HUDEP-2 (cell line): ENCODE data around the gene ZNF93.
"Not testable (repeated sequence)": the region's sequence is repeated elsewhere in the genome, so short reads cannot be mapped to it uniquely, and the experiment has no call there.

Experiments used
- DNase-seq, 76 experiments: peaks; one replicate each; lab custom pipeline; 2025; ENCODE audit not compliant: unreplicated experiment in 76 of 76; lab: John Stamatoyannopoulos, UW

ZNF93 gene

DNA sequence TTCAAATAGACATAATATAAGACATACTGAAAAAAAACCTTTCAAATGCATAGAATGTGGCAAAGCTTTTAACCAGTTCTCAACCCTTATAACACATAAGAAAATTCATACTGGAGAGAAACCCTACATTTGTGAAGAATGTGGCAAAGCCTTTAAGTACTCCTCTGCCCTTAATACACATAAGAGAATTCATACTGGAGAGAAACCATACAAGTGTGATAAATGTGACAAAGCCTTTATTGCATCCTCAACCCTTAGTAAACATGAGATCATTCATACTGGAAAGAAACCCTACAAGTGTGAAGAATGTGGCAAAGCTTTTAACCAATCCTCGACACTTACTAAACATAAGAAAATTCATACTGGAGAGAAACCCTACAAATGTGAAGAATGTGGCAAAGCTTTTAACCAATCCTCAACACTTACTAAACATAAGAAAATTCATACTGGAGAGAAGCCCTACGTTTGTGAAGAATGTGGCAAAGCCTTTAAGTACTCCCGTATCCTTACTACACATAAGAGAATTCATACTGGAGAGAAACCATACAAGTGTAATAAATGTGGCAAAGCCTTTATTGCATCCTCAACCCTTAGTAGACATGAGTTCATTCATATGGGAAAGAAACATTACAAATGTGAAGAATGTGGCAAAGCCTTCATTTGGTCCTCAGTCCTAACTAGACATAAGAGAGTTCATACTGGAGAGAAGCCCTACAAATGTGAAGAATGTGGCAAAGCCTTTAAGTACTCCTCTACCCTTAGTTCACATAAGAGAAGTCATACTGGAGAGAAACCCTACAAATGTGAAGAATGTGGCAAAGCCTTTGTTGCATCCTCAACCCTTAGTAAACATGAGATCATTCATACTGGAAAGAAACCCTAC, 32.9 kb downstream of the ZNF93 start:
- not testable (repeated sequence) for DNase-seq

DNA sequence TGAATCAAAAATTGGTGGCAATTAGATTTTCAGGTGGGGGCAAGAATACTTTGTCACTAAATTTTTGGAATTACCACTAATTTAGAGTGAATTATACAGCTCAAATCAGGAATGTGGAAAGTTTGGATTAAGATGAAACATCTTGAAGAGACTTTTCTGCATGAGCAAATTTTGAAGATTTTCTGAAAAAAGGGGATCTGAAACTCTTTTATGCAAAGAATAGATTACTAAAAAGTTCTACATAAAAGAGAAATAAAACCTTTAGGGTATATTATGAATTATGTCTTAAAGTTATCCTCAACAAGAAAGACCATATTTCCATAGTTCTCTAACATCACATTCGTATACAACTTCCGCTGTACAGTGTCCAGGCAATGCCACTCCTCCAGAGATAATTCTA, 36.7 kb downstream of the ZNF93 start:
- DNase-seq = no peak

DNA sequence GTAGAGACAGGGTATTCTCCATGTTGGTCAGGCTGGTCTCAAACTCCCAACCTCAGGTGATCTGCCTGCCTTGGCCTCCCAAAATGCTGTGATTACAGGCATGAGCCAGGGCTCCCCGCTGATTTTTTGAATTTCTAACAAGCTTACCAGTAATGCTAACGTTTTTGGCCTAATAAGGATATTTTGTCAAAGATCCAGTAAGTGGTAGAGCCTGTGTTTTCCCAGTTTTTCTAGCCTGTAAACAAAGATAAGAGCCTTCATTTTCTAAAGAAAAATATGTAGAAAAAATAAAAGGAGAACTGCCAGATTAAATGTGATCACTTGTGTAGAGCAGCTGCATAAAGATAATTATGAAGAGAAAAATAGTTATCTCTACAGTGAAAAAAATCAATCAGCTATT, 37.7 kb downstream of the ZNF93 start:
- no peak for DNase-seq

DNA sequence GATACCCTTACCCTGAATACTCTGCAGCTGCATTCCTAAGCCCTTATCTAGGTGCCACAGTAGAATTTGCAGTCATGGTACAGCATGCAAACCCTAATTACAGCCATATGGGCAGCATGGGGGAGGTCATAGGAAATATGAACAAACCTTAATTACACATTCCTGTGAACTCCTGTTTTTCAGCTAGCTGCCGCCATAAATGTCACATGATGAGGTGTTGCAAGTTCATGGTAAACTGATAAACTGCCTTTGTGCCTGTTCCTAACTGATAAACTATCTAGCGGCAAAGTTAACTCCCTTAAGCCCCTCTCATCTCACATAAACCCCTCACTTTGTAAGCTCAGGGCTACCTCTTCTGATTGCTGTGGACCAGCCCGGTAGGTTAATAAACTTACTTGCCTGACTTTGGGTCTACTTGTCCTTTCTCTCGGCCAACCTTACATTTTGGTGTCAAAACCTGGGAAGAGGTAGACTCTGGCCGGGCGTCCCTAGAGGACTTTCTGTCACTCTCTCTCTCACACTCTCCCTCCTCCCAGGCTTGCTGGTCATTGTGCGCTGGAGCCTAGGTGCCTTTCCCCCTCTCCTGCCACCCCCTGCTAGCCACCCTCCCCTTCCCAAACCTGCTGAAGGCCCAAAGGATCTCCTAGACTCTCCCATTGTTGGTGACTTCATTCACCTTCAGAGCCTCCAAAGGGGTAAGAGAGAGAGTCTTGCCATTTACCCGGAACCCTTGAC, 43.3 kb downstream of the ZNF93 start:
- no peak for DNase-seq

DNA sequence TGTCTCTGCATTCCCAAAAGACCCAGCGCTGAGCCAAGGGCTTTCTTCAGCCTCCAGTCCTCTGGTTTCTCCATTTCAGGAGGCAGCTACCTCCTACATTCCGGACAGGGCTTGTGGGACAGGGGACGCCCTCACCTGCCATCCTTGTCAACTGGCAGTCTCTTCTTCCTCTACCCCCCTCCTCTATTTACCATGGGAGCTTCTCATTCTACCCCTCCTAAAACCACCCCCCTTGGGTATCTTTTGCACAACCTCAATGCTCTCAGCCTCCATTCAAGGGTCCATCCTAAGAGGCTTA, 43.8 kb downstream of the ZNF93 start:
- no peak for DNase-seq

DNA sequence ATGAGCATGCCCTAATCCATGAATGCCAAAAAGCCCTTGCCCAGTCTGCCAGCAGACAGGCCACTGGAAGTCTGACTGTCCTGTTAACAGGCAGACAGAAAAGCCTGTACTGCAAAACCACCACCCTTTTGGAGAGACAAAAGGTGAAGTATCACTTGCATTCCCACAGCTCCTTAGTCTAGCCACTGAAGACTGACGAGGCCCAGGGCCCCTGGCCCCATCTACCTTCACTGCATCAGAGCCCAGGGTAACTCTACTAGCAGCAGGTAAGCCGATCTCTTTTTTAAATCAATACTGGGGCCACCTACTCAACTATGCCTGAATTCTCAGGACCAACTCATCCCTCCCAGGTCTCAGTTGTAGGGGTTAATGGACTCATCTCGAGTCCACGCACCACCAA, 45.5 kb downstream of the ZNF93 start:
- no peak for DNase-seq

DNA sequence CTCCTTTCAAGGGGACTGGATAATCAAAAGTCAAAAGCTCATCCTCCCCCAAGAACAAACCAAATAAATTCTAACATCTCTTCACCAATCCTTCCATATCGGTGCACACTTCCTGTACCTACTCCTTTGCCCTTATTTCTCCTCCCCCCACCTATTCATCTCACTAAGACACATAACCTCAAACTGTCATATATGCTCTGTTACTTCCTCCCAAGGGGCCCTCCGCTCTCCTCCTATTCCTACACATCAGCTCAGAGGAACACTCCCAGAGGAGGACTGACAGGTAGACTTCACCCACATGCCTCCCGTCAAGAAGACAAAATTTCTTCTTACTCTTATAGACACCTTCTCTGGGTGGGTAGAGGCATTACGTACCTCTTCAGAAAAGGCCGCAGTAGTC, 48.1 kb downstream of the ZNF93 start:
- DNase-seq = no peak

DNA sequence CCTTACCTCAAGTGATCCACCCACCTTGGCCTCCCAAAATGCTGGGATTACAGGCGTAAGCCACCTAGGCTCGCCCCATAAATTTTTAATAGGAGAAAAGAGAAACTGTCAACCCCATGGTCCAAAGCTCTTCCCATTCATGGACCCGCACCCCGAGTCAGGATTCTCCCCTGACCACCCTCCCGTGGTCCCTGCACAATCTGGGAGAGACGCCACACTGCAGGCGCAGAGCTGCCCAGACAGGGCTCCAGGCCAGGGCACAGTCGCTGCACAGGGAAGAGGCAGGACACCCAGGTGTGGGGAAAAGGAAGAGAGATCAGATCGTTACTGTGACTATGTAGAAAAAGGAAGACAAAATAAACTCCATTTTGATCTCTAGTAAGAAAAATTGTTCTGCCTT, 54.5 kb downstream of the ZNF93 start:
- no peak for DNase-seq

DNA sequence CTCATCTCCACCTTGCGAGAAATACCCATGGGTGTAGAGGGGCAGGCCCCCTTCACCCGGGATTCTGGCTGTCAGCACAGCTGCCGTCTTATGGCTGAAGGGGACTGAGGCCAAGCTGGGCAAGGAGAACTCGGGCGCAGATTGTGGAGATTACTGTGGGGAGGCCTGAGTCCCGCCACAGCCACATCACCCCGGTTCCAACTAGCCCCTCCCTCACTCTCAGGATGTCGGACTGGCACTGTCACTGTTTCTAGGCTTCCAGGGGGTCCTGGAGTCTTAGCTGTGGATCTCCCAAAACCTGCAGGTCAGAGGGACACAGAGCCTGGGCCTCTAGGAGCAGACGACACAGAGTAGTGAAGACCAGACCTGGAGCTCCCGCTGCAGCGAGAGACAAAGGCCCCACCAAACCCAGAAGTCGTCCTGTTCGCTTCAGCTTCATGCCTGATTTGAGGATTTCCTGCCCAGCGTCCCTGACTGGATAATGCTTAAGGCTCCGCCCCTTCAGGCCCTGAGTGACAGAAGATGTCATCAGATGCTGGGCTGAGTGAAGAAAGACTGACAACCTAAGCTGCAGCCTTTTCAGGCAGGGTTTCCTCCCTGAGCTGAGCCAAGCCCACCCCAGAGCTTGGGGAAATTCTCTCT, 55.8 kb downstream of the ZNF93 start:
- no peak for DNase-seq

DNA sequence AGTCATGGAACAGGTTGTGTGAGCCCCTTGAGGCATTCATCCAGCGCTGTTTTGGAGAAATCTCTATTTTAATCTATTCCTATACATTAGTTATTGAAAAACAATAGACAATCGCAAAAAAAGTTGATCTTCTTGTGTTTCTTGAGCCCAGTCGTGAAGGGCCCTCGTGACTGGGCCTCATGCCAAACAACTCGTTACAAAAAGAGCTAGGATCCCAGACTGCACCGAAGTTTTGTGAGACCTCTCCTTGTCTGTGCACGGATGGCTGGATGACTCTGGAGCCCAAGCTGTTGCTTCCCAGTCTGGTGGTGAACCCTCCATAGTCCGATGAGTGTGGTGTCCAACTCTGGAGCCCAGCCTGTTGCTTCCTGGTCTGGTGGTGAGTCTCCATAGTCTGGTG, 57.0 kb downstream of the ZNF93 start:
- DNase-seq = not testable (repeated sequence)

DNA sequence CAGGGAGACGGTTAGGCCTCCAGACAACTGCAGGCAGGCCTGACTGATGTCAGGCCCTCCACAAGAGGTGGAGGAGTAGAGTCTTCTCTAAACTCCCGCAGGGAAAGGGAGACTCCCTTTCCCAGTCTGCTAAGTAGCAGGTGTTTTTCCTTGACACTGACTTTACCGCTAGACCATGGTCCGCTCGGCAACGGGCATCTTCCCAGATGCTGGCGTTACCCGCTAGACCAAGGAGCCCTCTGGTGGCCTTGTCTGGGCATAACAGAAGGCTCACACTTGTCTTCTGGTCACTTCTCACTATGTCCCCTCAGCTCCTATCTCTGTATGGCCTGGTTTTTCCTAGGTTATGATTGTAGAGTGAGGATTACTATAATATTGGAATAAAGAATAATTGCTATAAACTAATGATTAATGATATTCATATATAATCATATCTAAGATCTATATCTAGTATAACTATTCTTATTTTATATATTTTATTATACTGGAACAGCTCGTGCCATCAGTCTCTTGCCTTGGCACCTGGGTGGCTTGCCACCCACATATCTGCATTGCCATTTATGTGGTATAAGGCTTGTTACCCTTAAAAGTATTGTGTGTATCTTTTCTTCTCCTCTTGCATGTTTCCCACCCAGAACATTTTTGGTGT, 58.5 kb downstream of the ZNF93 start:
- DNase-seq = peak in 31 of 76 experiments; percentile 1 to 45 (median 10)

DNA sequence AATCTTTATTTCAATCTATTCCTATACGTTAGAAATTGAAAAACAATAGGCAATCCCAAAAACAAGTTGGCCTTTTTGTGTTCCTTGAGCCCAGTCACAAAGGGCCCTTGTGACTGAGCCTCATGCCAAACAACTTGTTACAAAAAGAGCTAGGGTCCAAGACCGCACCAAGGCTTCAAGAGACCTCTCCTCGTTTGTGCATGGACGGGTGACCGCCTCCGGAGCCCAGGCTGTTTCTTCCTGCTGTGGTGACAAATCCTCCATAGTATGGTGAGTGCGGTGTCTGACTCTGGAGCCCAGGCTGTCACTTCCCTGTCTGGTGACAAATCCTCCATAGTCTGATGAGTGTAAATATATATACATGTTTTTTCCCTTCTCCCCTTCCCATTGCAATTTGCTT, 63.7 kb downstream of the ZNF93 start:
- DNase-seq = no peak

DNA sequence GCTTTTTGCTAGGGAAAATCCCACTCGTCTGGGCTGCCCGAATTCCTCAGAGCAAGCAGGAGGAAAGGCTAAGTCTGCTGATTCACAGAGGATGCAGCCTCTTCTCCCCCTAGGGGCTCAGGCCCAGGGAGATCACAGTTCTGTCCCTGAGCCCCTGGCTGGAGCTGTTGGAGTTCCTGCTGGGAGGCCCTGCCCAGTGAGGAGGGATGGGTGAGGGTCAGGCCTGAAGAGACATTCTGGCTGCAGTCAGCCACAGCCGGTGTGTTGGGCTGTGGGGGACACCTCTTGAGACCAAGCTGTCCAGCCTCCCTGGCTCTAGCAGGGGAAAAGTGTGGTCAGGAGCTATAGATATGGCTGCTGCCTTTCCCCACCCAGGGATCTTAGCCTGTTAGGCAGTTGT, 65.4 kb downstream of the ZNF93 start:
- DNase-seq = not testable (repeated sequence)

DNA sequence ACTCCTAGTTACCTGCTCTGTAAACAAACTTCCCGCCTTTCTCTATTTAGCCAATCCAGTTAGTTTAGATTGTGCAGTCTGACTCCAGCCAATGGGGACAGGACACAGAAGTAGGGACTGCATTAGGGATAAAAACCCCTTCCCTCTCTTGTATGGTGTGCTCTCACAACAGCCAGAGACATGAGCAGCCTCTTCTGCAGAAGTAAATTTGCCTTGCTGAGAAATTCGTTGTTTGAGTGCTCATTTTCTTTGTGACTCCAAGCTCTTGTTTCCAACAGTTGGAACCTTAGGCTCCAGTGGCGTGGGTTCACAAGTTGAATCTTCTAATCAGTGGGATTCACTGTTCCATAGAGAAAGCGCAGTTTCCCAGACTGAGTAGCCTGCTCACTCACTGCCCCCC, 66.1 kb downstream of the ZNF93 start:
- no peak for DNase-seq
